A549 (cell line): ENCODE data around the gene FUBP1.

Experiments
- BHLHE40 ChIP-seq: IDR thresholded peaks from 2 replicates; pipeline ENCODE4 v1.6.1; 2012; ENCODE audit warnings: low read depth, low read length, inconsistent platforms
- CEBPB ChIP-seq, 2 experiments: fragments of >200 bp in 1 of 2; sonication (Bioruptor Twin) in 1 of 2; formaldehyde crosslinking in 1 of 2; IDR thresholded peaks; 2 replicates each; pipeline ENCODE4 v1.6.1; 2012 to 2016
- CHD4 ChIP-seq: fragments of 200-600 bp; sonication (generic); IDR thresholded peaks from 2 replicates; pipeline ENCODE4 v1.6.1; 2016; ENCODE audit warnings: antibody characterized with exemption, mild to moderate bottlenecking, borderline replicate concordance
- CTCF ChIP-seq: fragments of >200 bp; sonication (Bioruptor Twin); formaldehyde crosslinking; IDR thresholded peaks from 3 replicates; pipeline ENCODE4 v1.5.1; 2016
- EHF ChIP-seq: fragments of 250-450 bp; sonication (Bioruptor Pico); IDR thresholded peaks from 2 replicates; pipeline ENCODE4 v1.5.0; 2020; ENCODE audit warnings: mild to moderate bottlenecking
- JUNB ChIP-seq: fragments of >200 bp; sonication (Bioruptor Twin); formaldehyde crosslinking; IDR thresholded peaks from 2 replicates; pipeline ENCODE4 v1.6.1; 2016
- MAX ChIP-seq: IDR thresholded peaks from 2 replicates; pipeline ENCODE4 v1.6.1; 2012
- NFE2L2 ChIP-seq: fragments of 150-350 bp; conservative IDR thresholded peaks from 2 replicates; pipeline ENCODE4 v1.6.1; 2014; ENCODE audit warnings: low read length
- POLR2AphosphoS2 ChIP-seq: conservative IDR thresholded peaks from 2 replicates; pipeline ENCODE4 v1.6.1; 2012; ENCODE audit warnings: low read length, improper control_type of control experiment, inconsistent platforms
- RAD21 ChIP-seq, 2 experiments: fragments of >200 bp in 1 of 2; sonication (Bioruptor Twin) in 1 of 2; formaldehyde crosslinking in 1 of 2; IDR thresholded peaks in 1 of 2; conservative IDR thresholded peaks in 1 of 2; 2 replicates in 1 of 2; 3 replicates in 1 of 2; pipeline ENCODE4 v1.6.1; 2012 to 2018; ENCODE audit warnings: inconsistent platforms in 1 of 2
- SREBF2 ChIP-seq: fragments of 450-650 bp; IDR thresholded peaks from 2 replicates; pipeline ENCODE4 v1.6.1; 2014; ENCODE audit warnings: mild to moderate bottlenecking, moderate library complexity
- ZFP36 ChIP-seq: fragments of 450-650 bp; IDR thresholded peaks from 2 replicates; pipeline ENCODE4 v1.6.1; 2014; ENCODE audit warnings: borderline replicate concordance; ENCODE audit not compliant: partially characterized antibody
- TF ChIP-seq, protein P1 (sequence below): fragments of >200 bp; sonication (Bioruptor Twin); formaldehyde crosslinking; IDR thresholded peaks from 3 replicates; pipeline ENCODE4 v1.6.1; 2016

GRCh38 chr1:78009276-78009675 is 30.4 kb upstream of the FUBP1 start:
- TF ChIP-seq RAD21 (conservative IDR thresholded peaks at IDR 0.05 in 1 of 2, IDR thresholded peaks at IDR 0.05 in 1 of 2): no peak
- TF ChIP-seq MAX: no peak
- TF ChIP-seq CTCF: no peak
- TF ChIP-seq CEBPB (IDR thresholded peaks at IDR 0.05): no peak
- no peak for TF ChIP-seq JUNB
- no peak for TF ChIP-seq NFE2L2
- no peak for TF ChIP-seq POLR2AphosphoS2
- TF ChIP-seq BHLHE40: no peak
- no peak for TF ChIP-seq CHD4
- TF ChIP-seq EHF (CRISPR knock-in tag): no peak
- TF ChIP-seq ZFP36: no peak
- no peak for TF ChIP-seq SREBF2
- TF ChIP-seq, protein P1, sequence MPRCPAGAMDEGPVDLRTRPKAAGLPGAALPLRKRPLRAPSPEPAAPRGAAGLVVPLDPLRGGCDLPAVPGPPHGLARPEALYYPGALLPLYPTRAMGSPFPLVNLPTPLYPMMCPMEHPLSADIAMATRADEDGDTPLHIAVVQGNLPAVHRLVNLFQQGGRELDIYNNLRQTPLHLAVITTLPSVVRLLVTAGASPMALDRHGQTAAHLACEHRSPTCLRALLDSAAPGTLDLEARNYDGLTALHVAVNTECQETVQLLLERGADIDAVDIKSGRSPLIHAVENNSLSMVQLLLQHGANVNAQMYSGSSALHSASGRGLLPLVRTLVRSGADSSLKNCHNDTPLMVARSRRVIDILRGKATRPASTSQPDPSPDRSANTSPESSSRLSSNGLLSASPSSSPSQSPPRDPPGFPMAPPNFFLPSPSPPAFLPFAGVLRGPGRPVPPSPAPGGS: no peak
